Urinary bladder (tissue), 4 donors: ENCODE measurements around the gene VGLL2. TPM values are rescaled to one million over a fixed set of nuclear protein-coding genes. Genes with fewer than 3 reads are reported as not detected.

Experiments used
- DNase-seq: peaks from one replicate; pipeline ENCODE4 v3.0.0-alpha.2; 2015; ENCODE audit errors: extremely low spot score
- H3K27ac ChIP-seq: one replicate; pipeline ENCODE4 v1.5.1; 2013; ENCODE audit warnings: low read depth, mild to moderate bottlenecking, moderate library complexity
- H3K36me3 ChIP-seq: one replicate; pipeline ENCODE4 v1.6.1; 2013; ENCODE audit warnings: mild to moderate bottlenecking, moderate library complexity; ENCODE audit not compliant: insufficient read depth
- H3K4me1 ChIP-seq: one replicate; pipeline ENCODE4 v1.6.1; 2013; ENCODE audit warnings: mild to moderate bottlenecking, moderate library complexity; ENCODE audit not compliant: insufficient read depth
- H3K4me3 ChIP-seq: one replicate; pipeline ENCODE4 v1.5.1; 2013; ENCODE audit warnings: low read depth, low read length
- WGBS: extraction: QIAGEN DNeasy Blood & Tissue Kit; methylation state at CpG from one replicate; pipeline ENCODE4 v1.1.7; 2013; 5-methylcytosine and 5-hydroxymethylcytosine counted together
- polyA plus RNA-seq: library from polyadenylated mRNA; stranded (reverse); fragments of 200-250 nt; gene quantifications from one replicate; pipeline ENCODE4 v1.2.3, GENCODE V29; 2013
- total RNA-seq: library from RNA; depleted of rRNA; stranded (reverse); fragments of >200 nt; gene quantifications from one replicate; pipeline ENCODE4 v1.2.3, GENCODE V29; 2014
- donor health status: healthy with polysubstance abuse.
- donor health status: healthy.

The VGLL2 gene
- total and polyA plus RNA-seq, 2 donors: 0.11 TPM; not detected in 1

DNA sequence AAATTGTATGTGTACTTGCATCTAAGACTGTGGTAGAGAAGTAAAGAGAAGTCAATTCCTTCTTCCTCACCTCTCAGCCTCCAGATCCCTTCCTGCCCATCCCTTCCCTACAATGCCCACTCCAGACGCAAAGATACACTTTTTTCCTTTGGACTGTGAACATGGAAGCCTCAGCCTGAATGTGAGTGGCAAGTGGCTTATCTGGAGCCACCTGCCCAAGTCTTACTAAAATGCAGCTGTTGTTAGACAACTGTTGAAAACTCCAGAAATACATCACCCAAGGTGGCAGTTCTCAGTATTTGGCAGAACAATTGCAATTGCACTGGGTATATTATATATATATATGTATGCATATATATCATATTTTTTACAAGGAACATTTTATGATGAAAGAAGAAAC lies 7.5 kb downstream of the VGLL2 start:
- no peak overlapping the region for H3K4me3 ChIP-seq
- WGBS: 32% methylated on average over 1 of the region's 1 CpG
- peaks cover 2% of the 10 kb centered on the region for H3K4me1 ChIP-seq
- H3K27ac ChIP-seq: no peak overlapping the region
- no peaks in the 10 kb centered on the region for H3K36me3 ChIP-seq
- no peak for DNase-seq

DNA sequence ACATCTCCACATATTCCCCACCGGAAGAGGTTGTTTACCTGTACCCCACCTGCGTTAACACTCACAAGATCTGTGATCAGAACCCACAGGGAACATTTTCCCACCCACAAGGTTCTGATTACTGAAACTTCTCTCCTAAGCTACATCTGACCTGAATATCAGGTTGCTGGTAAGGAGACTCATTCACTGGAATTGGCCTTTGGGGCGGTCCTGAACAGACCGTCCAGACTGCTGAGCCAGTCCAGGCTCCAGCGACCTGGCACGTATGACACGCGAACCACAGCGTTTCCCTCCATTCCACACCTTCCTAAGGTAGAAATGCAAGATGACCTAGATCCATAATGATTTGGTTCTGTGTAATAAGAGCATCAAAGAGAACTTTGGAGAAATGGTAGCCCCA lies 9.8 kb downstream of the VGLL2 start:
- H3K4me1 ChIP-seq: peaks cover 2% of the 10 kb centered on the region
- no peaks in the 10 kb centered on the region for H3K36me3 ChIP-seq
- no peak overlapping the region for H3K4me3 ChIP-seq
- H3K27ac ChIP-seq: no peak overlapping the region
- no peak for DNase-seq
- 83% methylated on average over 9 of the region's 9 CpGs for WGBS

DNA sequence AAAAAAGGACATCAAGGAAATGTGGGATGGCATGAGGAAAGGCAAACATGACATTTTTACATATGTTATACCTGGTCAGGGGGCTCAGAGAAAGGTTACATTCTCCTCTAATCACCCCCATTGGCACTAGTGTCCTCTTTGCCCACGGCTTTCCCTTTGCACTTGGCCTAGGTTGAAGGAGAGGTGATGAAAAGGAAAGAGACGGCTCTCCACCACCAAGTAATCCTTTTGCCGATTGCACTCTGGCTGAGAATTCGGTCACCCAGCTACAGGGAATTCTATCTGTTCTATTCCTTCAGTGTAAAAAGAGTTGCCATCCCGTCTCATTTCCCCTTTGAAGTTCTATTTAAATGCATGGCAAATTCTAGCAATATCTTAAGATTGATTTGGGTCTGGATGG lies 10.4 kb downstream of the VGLL2 start:
- H3K27ac ChIP-seq: no peak overlapping the region
- H3K4me3 ChIP-seq: no peak overlapping the region
- DNase-seq: no peak
- H3K4me1 ChIP-seq: peaks cover 2% of the 10 kb centered on the region
- 60% methylated on average over 5 of the region's 5 CpGs for WGBS
- no peaks in the 10 kb centered on the region for H3K36me3 ChIP-seq

DNA sequence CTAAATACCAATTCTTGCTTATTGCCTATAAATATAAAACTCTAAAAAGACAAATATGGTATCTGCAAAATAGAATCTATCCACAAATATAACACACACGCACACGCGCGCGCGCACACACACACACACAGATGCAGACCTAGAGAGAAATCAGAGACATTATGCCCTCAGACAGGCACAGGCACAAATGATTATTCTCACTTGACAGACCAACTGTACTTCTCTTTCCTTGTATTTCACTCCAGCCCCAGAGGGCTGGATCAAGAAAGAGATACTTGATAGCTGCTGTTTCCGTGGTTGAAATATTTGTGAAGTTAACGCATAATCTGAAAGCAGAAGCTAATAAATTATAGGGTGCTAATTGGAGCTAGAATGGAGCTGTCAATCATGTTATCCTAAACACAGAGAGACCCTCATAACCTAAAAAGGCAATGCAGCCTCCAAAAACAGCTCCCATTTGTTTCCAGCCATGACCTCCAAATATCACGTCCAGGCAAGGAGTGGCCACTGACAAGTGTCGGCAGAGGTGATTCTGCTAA lies 11.5 kb downstream of the VGLL2 start:
- Histone ChIP-seq H3K4me3 (no peak overlapping the region), H3K27ac (no peak overlapping the region), H3K36me3 (no peaks in the 10 kb centered on the region), H3K4me1 (no peaks in the 10 kb centered on the region)
- DNase-seq: no peak
- 79% methylated on average over 10 of the region's 10 CpGs for WGBS

DNA sequence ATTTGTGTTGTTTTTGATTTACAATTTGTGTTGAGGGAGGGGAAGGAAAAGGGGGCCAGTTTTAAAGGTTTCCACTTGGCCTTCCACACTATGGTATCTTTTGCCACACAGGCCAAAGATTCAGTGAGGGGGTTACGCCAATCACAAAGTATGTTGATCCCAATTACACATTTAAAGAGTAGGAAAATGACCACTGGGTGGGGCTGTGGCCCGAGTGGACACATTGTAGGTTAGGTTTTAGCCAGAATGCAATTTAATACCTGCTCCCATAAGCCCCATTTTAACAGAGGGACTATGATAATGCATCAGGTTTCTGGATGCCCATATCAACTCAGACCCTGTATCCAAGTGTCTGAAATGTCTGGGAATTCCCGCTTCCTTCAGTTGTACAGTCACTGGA lies 15.6 kb downstream of the VGLL2 start:
- H3K4me3 ChIP-seq: no peak overlapping the region
- 68% methylated on average over 3 of the region's 3 CpGs for WGBS

DNA sequence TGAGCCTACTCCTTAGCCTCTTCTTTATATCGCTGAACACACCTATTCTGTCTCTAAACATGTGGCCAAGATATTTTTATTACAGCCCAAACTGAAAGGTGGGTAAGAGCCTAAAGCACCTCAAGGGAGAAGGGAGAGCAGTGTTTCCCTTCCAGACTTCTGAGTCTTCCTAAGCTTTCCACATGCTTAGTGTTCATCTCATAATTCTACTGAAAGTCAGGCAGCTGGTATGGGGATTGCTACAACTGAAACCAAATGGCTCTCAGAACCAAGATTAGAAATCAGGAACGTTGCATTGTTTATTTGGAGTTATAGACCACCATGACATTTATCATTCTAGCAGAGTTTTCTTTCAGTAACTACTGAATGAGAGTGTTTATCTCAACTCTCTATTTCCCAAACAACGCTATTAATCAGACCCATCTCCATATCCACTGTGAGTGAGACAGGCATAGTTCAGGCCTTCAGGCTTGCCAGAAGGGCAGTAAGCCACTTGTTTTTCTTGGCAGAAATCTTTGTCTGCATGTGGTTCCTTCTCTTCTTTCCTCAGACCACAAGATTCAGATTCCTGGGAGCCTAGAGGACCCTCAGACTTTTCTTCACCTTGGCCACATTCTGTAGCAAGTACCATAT lies 22.8 kb downstream of the VGLL2 start:
- Histone ChIP-seq H3K36me3 (no peaks in the 10 kb centered on the region), H3K27ac (no peak overlapping the region), H3K4me1 (no peaks in the 10 kb centered on the region), H3K4me3 (no peak overlapping the region)
- WGBS: 55% methylated on average over 3 of the region's 3 CpGs
- DNase-seq: no peak

More for the DNA sequence above, 15.6 kb downstream of the VGLL2 start:
- Histone ChIP-seq H3K27ac (no peak overlapping the region), H3K4me1 (no peaks in the 10 kb centered on the region), H3K36me3 (no peaks in the 10 kb centered on the region)
- no peak for DNase-seq

DNA sequence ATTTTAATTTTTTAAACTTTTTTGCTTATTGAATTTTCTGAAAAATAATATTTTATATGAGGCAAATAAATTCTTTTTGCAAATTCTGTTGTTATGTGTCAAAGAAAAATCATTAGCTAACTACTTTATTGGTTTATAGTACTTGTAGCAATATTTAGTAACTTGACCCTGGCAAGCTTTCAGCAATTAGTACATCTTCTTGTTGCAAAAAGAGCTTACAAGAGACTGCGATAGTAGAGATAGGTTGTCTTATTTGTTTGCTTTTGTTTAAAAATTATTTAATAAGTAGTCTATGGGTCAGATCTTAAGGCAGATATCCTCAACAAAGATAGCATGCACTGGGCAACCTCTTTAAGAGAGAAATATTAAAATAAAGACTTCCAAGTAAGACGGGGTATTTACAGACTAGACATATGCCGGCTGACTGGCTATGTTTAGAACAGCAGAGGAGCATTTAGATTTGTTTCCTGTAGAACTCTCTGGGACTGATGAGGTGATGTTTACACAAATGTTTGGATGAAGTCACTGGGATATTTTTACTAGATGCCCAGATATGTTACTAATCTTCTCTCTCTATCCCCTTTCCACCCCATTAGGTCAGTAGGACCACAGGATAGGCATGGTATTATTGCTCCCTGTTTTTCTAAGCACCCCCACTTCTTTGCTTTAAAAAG lies 25.0 kb downstream of the VGLL2 start:
- H3K27ac ChIP-seq: no peak overlapping the region
- DNase-seq: no peak
- H3K4me1 ChIP-seq: no peaks in the 10 kb centered on the region
- 19% methylated on average over 3 of the region's 3 CpGs for whole genome bisulfite sequencing
- H3K36me3 ChIP-seq: no peaks in the 10 kb centered on the region
- H3K4me3 ChIP-seq: no peak overlapping the region

DNA sequence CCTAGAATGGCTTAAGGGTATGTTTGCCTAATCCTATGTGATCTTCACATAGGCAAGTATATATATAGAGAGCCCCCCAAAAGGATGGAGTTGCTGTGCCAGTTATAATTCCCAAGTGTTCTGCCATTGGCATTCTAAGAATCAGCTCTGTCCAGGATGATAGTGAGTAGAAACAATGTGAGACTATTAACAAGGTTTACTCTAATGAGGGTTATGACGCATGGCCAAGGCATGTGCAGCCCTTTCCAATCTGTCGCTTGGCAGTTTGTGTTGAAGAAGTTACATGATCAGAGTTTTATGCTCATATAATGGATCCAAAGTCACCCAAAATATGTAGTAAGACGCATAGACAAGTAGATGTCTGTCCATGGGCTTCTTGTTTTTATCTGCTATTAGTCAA lies 33.6 kb downstream of the VGLL2 start:
- H3K4me1 ChIP-seq: no peaks in the 10 kb centered on the region
- no peak overlapping the region for H3K27ac ChIP-seq
- H3K36me3 ChIP-seq: no peaks in the 10 kb centered on the region
- 90% methylated on average over 3 of the region's 3 CpGs for WGBS
- DNase-seq: no peak
- H3K4me3 ChIP-seq: no peak overlapping the region

DNA sequence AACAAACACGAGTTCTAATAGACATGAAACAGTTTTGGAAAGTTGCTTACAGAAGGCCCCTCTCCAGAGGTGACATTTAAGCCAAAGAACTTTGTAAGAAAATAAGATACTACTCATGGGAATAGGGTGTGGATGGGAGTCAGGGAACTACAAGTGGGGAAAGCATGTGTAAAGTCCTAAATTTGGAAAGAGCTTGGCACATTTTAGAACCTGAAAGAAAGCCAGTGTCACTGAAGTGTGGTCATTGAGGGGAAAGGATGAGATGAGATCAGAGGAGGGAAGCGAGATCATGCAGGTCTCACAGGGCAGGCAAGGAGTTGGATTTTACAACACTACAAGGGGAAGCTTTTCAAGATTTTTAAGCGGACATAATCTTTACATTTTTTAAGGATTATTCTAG lies 38.0 kb downstream of the VGLL2 start:
- H3K36me3 ChIP-seq: no peaks in the 10 kb centered on the region
- H3K27ac ChIP-seq: no peak overlapping the region
- DNase-seq: no peak
- H3K4me1 ChIP-seq: no peaks in the 10 kb centered on the region
- no peak overlapping the region for H3K4me3 ChIP-seq
- WGBS: 57% methylated on average over 3 of the region's 3 CpGs

DNA sequence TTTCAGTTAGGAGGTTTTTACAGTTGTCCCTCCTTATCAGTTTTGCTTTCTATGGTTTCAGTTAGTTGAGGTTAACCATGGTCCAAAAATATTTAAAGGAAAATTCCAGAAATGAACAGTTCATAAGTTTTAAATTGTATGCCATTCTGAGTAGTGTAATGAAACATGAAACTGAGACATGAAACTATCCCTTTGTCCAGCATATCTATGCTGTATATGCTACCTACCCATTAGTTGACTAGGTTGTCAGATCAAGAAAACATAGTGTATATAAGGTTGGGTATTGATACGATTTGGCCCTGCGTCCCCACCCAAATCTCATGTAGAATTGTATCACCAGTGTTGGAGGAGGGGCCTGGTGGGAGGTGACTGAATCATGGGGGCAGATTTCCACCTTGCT lies 39.1 kb downstream of the VGLL2 start:
- DNase-seq: no peak
- WGBS: 90% methylated on average over 2 of the region's 2 CpGs
- Histone ChIP-seq H3K4me1 (no peaks in the 10 kb centered on the region), H3K36me3 (no peaks in the 10 kb centered on the region), H3K4me3 (no peak overlapping the region), H3K27ac (no peak overlapping the region)

DNA sequence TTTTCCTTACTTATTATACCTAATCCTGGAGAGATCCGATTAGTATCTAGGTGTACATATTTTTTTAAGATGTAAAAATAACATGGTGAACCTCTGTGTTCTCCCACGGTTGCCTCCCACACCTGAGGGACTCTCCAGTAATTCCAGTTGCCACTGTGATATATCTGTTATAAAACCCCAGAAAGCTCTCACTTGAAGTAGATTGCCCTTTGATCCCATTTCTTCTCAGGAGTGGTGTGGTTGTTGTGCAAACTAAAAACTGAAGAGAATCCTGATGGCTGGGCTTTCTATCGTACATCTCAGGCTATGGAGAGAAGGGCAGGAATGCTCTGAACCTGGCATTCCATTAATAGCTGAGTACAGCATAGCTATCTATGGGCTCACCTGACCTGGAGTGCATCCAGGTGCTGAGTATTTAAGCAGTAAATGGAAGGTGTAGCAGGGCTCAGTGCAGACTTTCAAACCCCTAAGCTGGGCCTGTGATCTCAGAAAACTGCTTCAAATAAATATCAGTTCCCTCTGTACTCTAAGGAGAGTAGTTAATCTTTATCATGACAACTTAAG lies 41.0 kb downstream of the VGLL2 start:
- Histone ChIP-seq H3K4me3 (no peak overlapping the region), H3K27ac (no peak overlapping the region), H3K4me1 (no peaks in the 10 kb centered on the region), H3K36me3 (no peaks in the 10 kb centered on the region)
- no peak for DNase-seq
- 62% methylated on average over 3 of the region's 3 CpGs for WGBS

DNA sequence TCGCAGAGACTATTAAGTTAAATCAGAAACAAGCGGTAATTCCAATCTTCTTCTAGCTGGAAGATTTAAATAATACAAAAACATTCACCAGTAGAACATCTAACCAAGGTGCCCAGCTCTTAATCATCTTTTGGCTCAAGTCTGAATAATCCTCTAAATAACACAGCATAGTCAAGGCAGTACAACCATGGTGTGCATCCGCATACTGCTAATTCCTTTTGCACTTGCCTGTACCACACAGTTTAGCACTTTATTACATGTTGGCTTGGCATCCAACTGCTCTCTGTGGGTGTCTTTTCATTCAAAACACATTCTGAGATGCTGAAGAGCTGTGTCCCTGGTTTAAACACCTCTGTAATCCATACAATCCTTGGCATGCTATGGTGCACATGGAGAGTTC lies 42.3 kb downstream of the VGLL2 start:
- H3K4me1 ChIP-seq: no peaks in the 10 kb centered on the region
- 89% methylated on average over 3 of the region's 3 CpGs for WGBS
- DNase-seq: no peak
- no peak overlapping the region for H3K4me3 ChIP-seq
- H3K27ac ChIP-seq: no peak overlapping the region
- no peaks in the 10 kb centered on the region for H3K36me3 ChIP-seq

DNA sequence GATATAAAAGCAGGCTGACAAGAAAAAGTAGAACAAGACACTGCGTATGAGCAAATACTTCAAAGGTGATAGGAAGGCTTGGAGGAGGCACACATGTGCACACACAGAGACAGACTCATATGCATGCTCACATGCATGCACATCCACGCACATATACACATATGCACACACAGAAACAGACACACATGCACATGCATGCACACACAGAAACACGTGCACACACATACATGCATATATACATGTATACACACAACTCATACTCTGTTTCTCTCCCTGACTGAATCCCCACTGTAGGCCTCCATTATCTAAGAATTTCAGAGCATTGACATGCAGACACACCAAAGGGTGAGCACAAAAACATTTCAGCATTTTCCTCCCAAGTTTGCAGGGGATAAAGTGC lies 43.7 kb downstream of the VGLL2 start:
- 72% methylated on average over 3 of the region's 3 CpGs for WGBS

DNA sequence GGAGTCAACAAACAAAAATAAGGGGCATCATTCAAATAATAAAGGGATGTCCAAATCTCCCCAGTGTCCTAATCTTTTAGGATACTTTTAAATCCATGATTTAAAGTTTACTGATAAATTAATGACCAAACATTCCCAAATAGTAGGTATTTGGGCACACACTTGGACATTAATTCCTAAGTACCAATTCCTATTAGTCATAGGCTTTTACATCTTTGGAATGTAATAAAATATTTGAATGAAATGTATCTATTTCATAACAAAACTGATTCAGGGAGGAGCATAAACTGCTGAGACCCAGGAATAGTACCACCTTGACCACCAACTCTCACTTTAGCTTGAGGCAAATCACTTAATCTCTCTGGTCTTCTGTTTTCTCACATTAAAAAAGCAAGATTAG lies 44.3 kb downstream of the VGLL2 start:
- no peak for DNase-seq
- H3K4me3 ChIP-seq: no peak overlapping the region
- no peaks in the 10 kb centered on the region for H3K4me1 ChIP-seq
- no peak overlapping the region for H3K27ac ChIP-seq
- no peaks in the 10 kb centered on the region for H3K36me3 ChIP-seq

More for the DNA sequence above, 43.7 kb downstream of the VGLL2 start:
- no peak overlapping the region for H3K27ac ChIP-seq
- H3K4me1 ChIP-seq: no peaks in the 10 kb centered on the region
- no peaks in the 10 kb centered on the region for H3K36me3 ChIP-seq
- no peak for DNase-seq
- no peak overlapping the region for H3K4me3 ChIP-seq
